Suprapubic skin (tissue), 4 donors: Measurements from ENCODE around the gene ACSL5.

Source experiments
- EP300 ChIP-seq: sonication (generic); formaldehyde crosslinking; IDR thresholded peaks from one replicate; pipeline ENCODE4 v1.6.1; 2017; ENCODE audit warnings: antibody characterized with exemption
- POLR2A ChIP-seq, 2 donors: fragments of 450-650 bp; IDR thresholded peaks; one replicate each; pipeline ENCODE4 v1.6.1; 2017; ENCODE audit warnings: antibody characterized with exemption in 2 of 2, mild to moderate bottlenecking in 2 of 2, moderate library complexity in 2 of 2
- POLR2AphosphoS5 ChIP-seq, 3 donors: sonication (generic); formaldehyde crosslinking; IDR thresholded peaks; one replicate each; pipeline ENCODE4 v1.6.1; 2017; ENCODE audit warnings: antibody characterized with exemption in 3 of 3
- TF ChIP-seq, protein P1 (sequence below), 2 donors: fragments of 200-600 bp in 1 of 2; fragments of 450-650 bp in 1 of 2; sonication (generic) in 1 of 2; IDR thresholded peaks; one replicate each; pipeline ENCODE4 v1.5.1; 2016 to 2019; ENCODE audit warnings: antibody characterized with exemption in 2 of 2, mild to moderate bottlenecking in 1 of 2, moderate library complexity in 1 of 2

DNA sequence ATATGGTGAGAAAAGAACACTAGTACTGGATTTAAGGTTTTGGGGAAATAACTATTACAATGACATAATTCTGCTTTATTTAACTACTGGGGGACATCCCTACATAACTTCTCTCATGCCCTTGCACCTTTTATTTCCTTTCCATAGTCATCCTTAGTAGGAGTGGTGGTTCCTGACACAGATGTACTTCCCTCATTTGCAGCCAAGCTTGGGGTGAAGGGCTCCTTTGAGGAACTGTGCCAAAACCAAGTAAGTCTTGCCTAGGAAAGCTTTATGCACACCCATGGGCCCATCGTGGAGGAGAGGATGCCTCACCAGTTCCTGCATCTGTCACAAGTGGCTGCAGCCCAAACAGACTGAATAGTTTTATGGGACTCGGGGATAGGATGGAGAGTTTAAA is 52.2 kb downstream of the ACSL5 start:
- TF ChIP-seq, protein P1, sequence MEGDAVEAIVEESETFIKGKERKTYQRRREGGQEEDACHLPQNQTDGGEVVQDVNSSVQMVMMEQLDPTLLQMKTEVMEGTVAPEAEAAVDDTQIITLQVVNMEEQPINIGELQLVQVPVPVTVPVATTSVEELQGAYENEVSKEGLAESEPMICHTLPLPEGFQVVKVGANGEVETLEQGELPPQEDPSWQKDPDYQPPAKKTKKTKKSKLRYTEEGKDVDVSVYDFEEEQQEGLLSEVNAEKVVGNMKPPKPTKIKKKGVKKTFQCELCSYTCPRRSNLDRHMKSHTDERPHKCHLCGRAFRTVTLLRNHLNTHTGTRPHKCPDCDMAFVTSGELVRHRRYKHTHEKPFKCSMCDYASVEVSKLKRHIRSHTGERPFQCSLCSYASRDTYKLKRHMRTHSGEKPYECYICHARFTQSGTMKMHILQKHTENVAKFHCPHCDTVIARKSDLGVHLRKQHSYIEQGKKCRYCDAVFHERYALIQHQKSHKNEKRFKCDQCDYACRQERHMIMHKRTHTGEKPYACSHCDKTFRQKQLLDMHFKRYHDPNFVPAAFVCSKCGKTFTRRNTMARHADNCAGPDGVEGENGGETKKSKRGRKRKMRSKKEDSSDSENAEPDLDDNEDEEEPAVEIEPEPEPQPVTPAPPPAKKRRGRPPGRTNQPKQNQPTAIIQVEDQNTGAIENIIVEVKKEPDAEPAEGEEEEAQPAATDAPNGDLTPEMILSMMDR (IDR thresholded peaks at IDR 0.05): no peak
- no peak for TF ChIP-seq POLR2AphosphoS5 (IDR thresholded peaks at IDR 0.05)
- no peak for TF ChIP-seq POLR2A (IDR thresholded peaks at IDR 0.05)
- no peak for TF ChIP-seq EP300
